ENCODE results near the gene SLMAP.

The SLMAP gene

GRCh38 chr3:57715686-57716085 lies 40.4 kb upstream of the SLMAP start:
- H3K27ac ChIP-seq = no peak overlapping the region
- H3K36me3 ChIP-seq (ENCODE audit: control insufficient read depth, insufficient read depth, low read length) = no peaks in the 10 kb centered on the region
- TF ChIP-seq CTCF (IDR thresholded peaks at IDR 0.05) = no peak

GRCh38 chr3:57717205-57717868 lies 38.8 kb upstream of the SLMAP start:
- H3K9me3 ChIP-seq (ENCODE audit: control insufficient read depth, low read length) = no peaks in the 10 kb centered on the region

More at GRCh38 chr3:57715686-57716085, 40.4 kb upstream of the SLMAP start:
- Histone ChIP-seq H3K4me2 (ENCODE audit: low read length) (no peak overlapping the region), H3K27me3 (ENCODE audit: control insufficient read depth, insufficient read depth, low read length) (no peaks in the 10 kb centered on the region), H2AFZ (no peak overlapping the region), H3K79me2 (no peaks in the 10 kb centered on the region), H3K9ac (no peak overlapping the region), H3K9me3 (ENCODE audit: control insufficient read depth, low read length) (no peaks in the 10 kb centered on the region), H3K4me1 (no peaks in the 10 kb centered on the region), H3K4me3 (ENCODE audit: low read depth, low read length) (no peak overlapping the region)

GRCh38 chr3:57718118-57718517 lies 38.0 kb upstream of the SLMAP start:
- H2AFZ ChIP-seq = no peak overlapping the region
- H3K27me3 ChIP-seq (ENCODE audit: control insufficient read depth, insufficient read depth, low read length) = no peaks in the 10 kb centered on the region
- H3K4me1 ChIP-seq = no peaks in the 10 kb centered on the region
- H3K4me3 ChIP-seq (ENCODE audit: low read depth, low read length) = no peak overlapping the region
- no peak overlapping the region for H3K27ac ChIP-seq
- no peaks in the 10 kb centered on the region for H3K36me3 ChIP-seq (ENCODE audit: control insufficient read depth, insufficient read depth, low read length)
- H3K9ac ChIP-seq = no peak overlapping the region
- no peak for TF ChIP-seq CTCF (IDR thresholded peaks at IDR 0.05)
- no peak overlapping the region for H3K4me2 ChIP-seq (ENCODE audit: low read length)
- H3K9me3 ChIP-seq (ENCODE audit: control insufficient read depth, low read length) = no peaks in the 10 kb centered on the region
- H3K79me2 ChIP-seq = no peaks in the 10 kb centered on the region

More at GRCh38 chr3:57717205-57717868, 38.8 kb upstream of the SLMAP start:
- no peaks in the 10 kb centered on the region for H3K27me3 ChIP-seq (ENCODE audit: control insufficient read depth, insufficient read depth, low read length)
- no peak for TF ChIP-seq CTCF (IDR thresholded peaks at IDR 0.05)
- H3K27ac ChIP-seq = no peak overlapping the region
- H2AFZ ChIP-seq = no peak overlapping the region
- no peaks in the 10 kb centered on the region for H3K36me3 ChIP-seq (ENCODE audit: control insufficient read depth, insufficient read depth, low read length)
- H3K4me1 ChIP-seq = no peaks in the 10 kb centered on the region
- H3K4me3 ChIP-seq (ENCODE audit: low read depth, low read length) = no peak overlapping the region
- H3K9ac ChIP-seq = no peak overlapping the region
- no peak overlapping the region for H3K4me2 ChIP-seq (ENCODE audit: low read length)
- H3K79me2 ChIP-seq = no peaks in the 10 kb centered on the region

- Histone ChIP-seq H3K4me2 (ENCODE audit: low read length) (no peak overlapping the region), H3K4me1 (no peaks in the 10 kb centered on the region), H3K4me3 (ENCODE audit: low read depth, low read length) (no peak overlapping the region), H2AFZ (no peak overlapping the region), H3K9ac (no peak overlapping the region), H3K79me2 (no peaks in the 10 kb centered on the region), H3K27ac (no peak overlapping the region), H3K36me3 (ENCODE audit: control insufficient read depth, insufficient read depth, low read length) (no peaks in the 10 kb centered on the region), H3K9me3 (ENCODE audit: control insufficient read depth, low read length) (no peaks in the 10 kb centered on the region), H3K27me3 (ENCODE audit: control insufficient read depth, insufficient read depth, low read length) (no peaks in the 10 kb centered on the region)
- no peak for TF ChIP-seq CTCF (IDR thresholded peaks at IDR 0.05)
Measured at GRCh38 chr3:57726397-57726796, 29.7 kb upstream of the SLMAP start.

GRCh38 chr3:57727106-57727505 lies 29.0 kb upstream of the SLMAP start:
- H2AFZ ChIP-seq = no peak overlapping the region
- TF ChIP-seq CTCF (IDR thresholded peaks at IDR 0.05) = no peak

More at GRCh38 chr3:57727106-57727505, 29.0 kb upstream of the SLMAP start:
- H3K4me1 ChIP-seq = no peaks in the 10 kb centered on the region
- H3K4me2 ChIP-seq (ENCODE audit: low read length) = no peak overlapping the region
- H3K9me3 ChIP-seq (ENCODE audit: control insufficient read depth, low read length) = no peaks in the 10 kb centered on the region
- H3K27me3 ChIP-seq (ENCODE audit: control insufficient read depth, insufficient read depth, low read length) = no peaks in the 10 kb centered on the region
- H3K79me2 ChIP-seq = no peaks in the 10 kb centered on the region
- no peaks in the 10 kb centered on the region for H3K36me3 ChIP-seq (ENCODE audit: control insufficient read depth, insufficient read depth, low read length)
- no peak overlapping the region for H3K4me3 ChIP-seq (ENCODE audit: low read depth, low read length)
- H3K27ac ChIP-seq = no peak overlapping the region
- H3K9ac ChIP-seq = no peak overlapping the region
